Natural killer cell (primary cell): ENCODE measurements around the gene LNX1. TPM values are rescaled to one million over a fixed set of nuclear protein-coding genes. Genes with fewer than 3 reads are reported as not detected.
"Not testable (repeated sequence)": the region's sequence is repeated elsewhere in the genome, so short reads cannot be mapped to it uniquely, and the experiment has no call there.

Experiments used
- ATAC-seq, 3 donors: fragments of 150-1000 bp in 2 of 3; fragments of 200-7000 bp in 1 of 3; cut with Tn5 transposase; 1 replicate in 1 of 3; 2 replicates in 2 of 3; pipeline ENCODE4 v1.10.0; 2021; ENCODE audit warnings: mild to moderate bottlenecking in 2 of 3, moderate library complexity in 2 of 3
- DNase-seq, 2 donors: peaks; one replicate each; pipeline versions ENCODE4 v3.0.0 to v3.0.0-alpha.2; 2013 to 2021; ENCODE audit warnings: mixed read lengths in 1 of 2
- H3K27ac ChIP-seq: one replicate; pipeline ENCODE4 v1.5.1; 2013; ENCODE audit warnings: mild to moderate bottlenecking, low read length
- H3K27me3 ChIP-seq: one replicate; pipeline ENCODE4 v1.6.1; 2013; ENCODE audit warnings: low read length; ENCODE audit not compliant: control insufficient read depth, insufficient read depth
- H3K36me3 ChIP-seq: one replicate; pipeline ENCODE4 v1.6.1; 2013; ENCODE audit warnings: low read length; ENCODE audit not compliant: control insufficient read depth, insufficient read depth
- H3K4me1 ChIP-seq: one replicate; pipeline ENCODE4 v1.6.1; 2013; ENCODE audit warnings: low read length; ENCODE audit not compliant: control insufficient read depth, insufficient read depth
- H3K4me3 ChIP-seq: one replicate; pipeline ENCODE4 v1.5.1; 2013; ENCODE audit warnings: low read length
- H3K9me3 ChIP-seq: one replicate; pipeline ENCODE4 v1.6.1; 2013; ENCODE audit warnings: low read length; ENCODE audit not compliant: control insufficient read depth, insufficient read depth
- H3K27ac Mint-ChIP-seq, 2 donors: one replicate each; pipeline ENCODE4 v1.8.0; 2022; ENCODE audit warnings: mild to moderate bottlenecking in 2 of 2, mixed read lengths in 2 of 2, moderate library complexity in 1 of 2
- H3K27me3 Mint-ChIP-seq, 2 donors: one replicate each; pipeline ENCODE4 v1.8.0; 2022; ENCODE audit warnings: low read depth in 2 of 2, mixed read lengths in 2 of 2
- H3K36me3 Mint-ChIP-seq: one replicate; pipeline ENCODE4 v1.8.0; 2022; ENCODE audit warnings: mixed read lengths
- H3K4me1 Mint-ChIP-seq, 2 donors: one replicate each; pipeline ENCODE4 v1.8.0; 2022; ENCODE audit warnings: mixed read lengths in 2 of 2
- H3K4me3 Mint-ChIP-seq: one replicate; pipeline ENCODE4 v1.8.0; 2022; ENCODE audit warnings: mild to moderate bottlenecking, moderate library complexity, mixed read lengths
- H3K9me3 Mint-ChIP-seq, 2 donors: one replicate each; pipeline ENCODE4 v1.8.0; 2022; ENCODE audit warnings: mixed read lengths in 2 of 2
- CTCF ChIP-seq: fragments of 200-600 bp; IDR thresholded peaks from one replicate; pipeline ENCODE4 v1.8.0; 2022; ENCODE audit warnings: antibody characterized with exemption
- WGBS: methylation state at CpG from one replicate; pipeline ENCODE4 v1.1.7; 2013; ENCODE audit warnings: missing lambda C conversion rate; ENCODE audit not compliant: insufficient coverage; 5-methylcytosine and 5-hydroxymethylcytosine counted together
- intact Hi-C: fragments of 100-400 bp; cut with micrococcal nuclease; formaldehyde crosslinking; loops from one replicate; pipeline ENCODE4 v1.14.2; 2022
- total RNA-seq, 4 donors: library from RNA; stranded (reverse); fragments of 120-200 nt in 1 of 4; gene quantifications; one replicate each; pipeline versions ENCODE4 v1.2.3 to v1.2.4, GENCODE V29; 2013 to 2022

The LNX1 gene
- total RNA-seq, 3 donors from 2014 or later (not counting 1 experiment from before 2014, with no cell fraction given), result not detected

GRCh38 chr4:53421791-53422190 lies 169.5 kb downstream of the LNX1 start:
- Mint-ChIP-seq H3K27me3 (no peaks in the 10 kb centered on the region), H3K4me3 (no peak overlapping the region), H3K27ac (no peak overlapping the region), H3K36me3 (no peaks in the 10 kb centered on the region), H3K4me1 (peaks cover 18% of the 10 kb centered on the region in 2 donors), H3K9me3 (no peaks in the 10 kb centered on the region)
- Histone ChIP-seq H3K4me3 (no peak overlapping the region), H3K9me3 (no peaks in the 10 kb centered on the region), H3K27ac (no peak overlapping the region), H3K4me1 (no peaks in the 10 kb centered on the region), H3K36me3 (peaks cover 8% of the 10 kb centered on the region), H3K27me3 (no peaks in the 10 kb centered on the region)
- DNase-seq (no peak), ATAC-seq (no peak)
- TF ChIP-seq CTCF, result no peak
- intact Hi-C loops, result no loop called here
- WGBS, result 100% methylated on average over 1 of the region's 2 CpGs

DNA sequence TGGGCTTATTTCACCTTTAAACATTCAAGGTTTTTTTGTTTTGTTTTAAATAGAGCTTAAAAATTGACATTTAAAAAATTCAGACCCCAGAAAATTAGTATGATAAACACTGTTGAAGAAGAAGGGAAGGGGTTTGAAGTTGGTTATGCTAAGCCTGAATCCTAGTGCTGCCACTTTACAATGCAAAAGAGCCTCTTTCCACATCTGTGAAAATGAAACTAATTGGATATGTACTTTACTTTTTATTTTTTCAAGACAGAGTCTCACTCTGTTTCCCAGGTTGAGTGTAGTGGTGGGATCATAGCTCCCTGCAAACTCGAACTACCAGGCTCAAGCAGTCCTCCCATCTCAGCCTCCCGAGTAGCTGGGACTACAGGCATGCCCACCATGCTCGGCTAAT lies 172.1 kb downstream of the LNX1 start:
- H3K27me3 ChIP-seq, result no peaks in the 10 kb centered on the region
- no peak for TF ChIP-seq CTCF
- no peaks in the 10 kb centered on the region for H3K4me1 ChIP-seq
- intact Hi-C loops, result no loop called here
- Mint-ChIP-seq H3K4me3 (no peak overlapping the region), H3K9me3 (no peaks in the 10 kb centered on the region), H3K36me3 (no peaks in the 10 kb centered on the region), H3K4me1 (peaks cover 16 to 17% of the 10 kb centered on the region in 2 donors), H3K27ac (no peak overlapping the region), H3K27me3 (no peaks in the 10 kb centered on the region)
- H3K9me3 ChIP-seq, result no peaks in the 10 kb centered on the region
- WGBS, result 100% methylated on average over 3 of the region's 3 CpGs
- DNase-seq (no peak), ATAC-seq (no peak)
- peaks cover 6% of the 10 kb centered on the region for H3K36me3 ChIP-seq
- H3K27ac ChIP-seq, result no peak overlapping the region
- no peak overlapping the region for H3K4me3 ChIP-seq

DNA sequence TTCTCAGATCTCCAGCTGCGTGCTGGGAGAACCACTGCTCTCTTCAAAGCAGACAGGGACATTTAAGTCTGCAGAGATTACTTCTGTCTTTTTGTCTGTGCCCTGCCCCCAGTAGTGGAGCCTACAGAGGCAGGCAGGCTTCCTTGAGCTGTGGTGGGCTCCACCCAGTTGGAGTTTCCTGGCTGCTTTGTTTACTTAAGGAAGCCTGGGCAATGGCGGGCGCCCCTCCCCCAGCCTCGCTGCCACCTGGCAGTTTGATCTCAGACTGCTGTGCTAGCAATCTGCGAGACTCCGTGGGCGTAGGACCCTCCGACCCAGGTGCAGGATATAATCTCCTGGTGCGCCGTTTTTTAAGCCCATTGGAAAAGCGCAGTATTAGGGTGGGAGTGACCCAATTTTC lies 181.8 kb downstream of the LNX1 start:
- H3K27ac Mint-ChIP-seq, H3K36me3 ChIP-seq, H3K4me3 Mint-ChIP-seq, ATAC-seq, H3K27me3 ChIP-seq, H3K27me3 Mint-ChIP-seq, DNase-seq, H3K27ac ChIP-seq, H3K4me3 ChIP-seq, intact Hi-C loops, H3K36me3 Mint-ChIP-seq, H3K9me3 ChIP-seq, H3K9me3 Mint-ChIP-seq, H3K4me1 ChIP-seq: not testable (repeated sequence)
- WGBS, result over 99% methylated on average over 11 of the region's 11 CpGs
- H3K4me1 Mint-ChIP-seq, result peaks cover 44 to 57% of the 10 kb centered on the region in 2 donors

Other genes with a start within 250 kb of the LNX1 start
- 10 to 100 TPM; 26.4 to 29.4 (median 28.9) TPM for gene SCFD2, start 225.4 kb downstream of the LNX1 start, total RNA-seq
- gene FIP1L1, start 213.8 kb downstream of the LNX1 start, total RNA-seq, result 10 to 100 TPM; 76.2 to 94.0 (median 85.6) TPM